ENCODE results near the gene TAF1. TPM values are rescaled to one million over a fixed set of nuclear protein-coding genes. Genes with fewer than 3 reads are reported as not detected.

Gene TAF1
- polyA plus RNA-seq, 1 of the 3 experiments (the other 2 are of a cell fraction): 25.0 TPM

DNA sequence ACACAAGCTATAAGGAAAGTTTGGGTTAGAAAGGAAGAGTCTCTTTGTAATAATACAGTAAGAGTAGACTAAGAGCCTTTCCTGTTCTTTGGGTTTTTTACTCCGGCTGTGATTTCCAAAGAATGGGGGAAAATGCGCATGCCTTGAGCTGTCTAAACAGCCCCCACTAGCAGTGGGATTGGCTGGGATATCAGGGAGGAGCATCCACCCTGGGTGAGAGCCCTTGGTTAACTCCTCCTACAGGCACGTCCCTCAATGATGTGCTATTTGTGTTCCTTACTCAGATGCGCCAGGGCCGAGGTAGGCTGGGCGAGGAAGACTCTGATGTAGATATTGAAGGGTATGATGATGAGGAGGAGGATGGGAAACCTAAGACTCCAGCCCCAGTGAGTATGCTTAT, 92.7 kb downstream of the TAF1 start:
- H3K4me2 ChIP-seq: no peak overlapping the region
- H3K36me3 ChIP-seq (replicated peaks in 1 of 2; ENCODE audit: control insufficient read depth in 1 of 2, insufficient read depth in 2 of 2, low read length in 1 of 2): peaks cover 71 to 90% of the 10 kb centered on the region in 2 experiments
- H3F3A ChIP-seq (replicated peaks; ENCODE audit: insufficient read depth): peaks cover 3% of the 10 kb centered on the region
- H3K27me3 ChIP-seq (ENCODE audit: insufficient read depth): no peaks in the 10 kb centered on the region
- H3K27ac ChIP-seq (ENCODE audit: low read depth in 2 of 2, low read length in 1 of 2): no peak overlapping the region
- no peaks in the 10 kb centered on the region for H4K20me1 ChIP-seq (ENCODE audit: insufficient read depth)
- H3K79me2 ChIP-seq (ENCODE audit: insufficient read depth): no peaks in the 10 kb centered on the region
- no peak overlapping the region for H3K4me3 ChIP-seq (ENCODE audit: low read depth in 2 of 2, low read length in 1 of 2)
- POLR2A ChIA-PET: no interaction called here
- H3K9ac ChIP-seq: no peak overlapping the region
- no peaks in the 10 kb centered on the region for H3K9me3 ChIP-seq
- WGBS (ENCODE audit: low lambda C conversion rate): 100% methylated on average over 6 of the region's 6 CpGs
- CTCF ChIA-PET: no interaction called here
- no peaks in the 10 kb centered on the region; a peak in 1 of 4 replicates for H3K4me1 ChIP-seq (ENCODE audit: control insufficient read depth in 1 of 2, insufficient read depth in 2 of 2, low read depth in 1 of 2, low read length in 1 of 2)
- DNase-seq: no peak
- TF ChIP-seq JUND (IDR thresholded peaks at IDR 0.05) (no peak), RFX5 (IDR thresholded peaks at IDR 0.05; ENCODE audit: low read length) (no peak), SMC3 (IDR thresholded peaks at IDR 0.05; ENCODE audit: low read depth, low read length) (no peak), YY1 (IDR thresholded peaks at IDR 0.05; ENCODE audit: low read depth) (no peak), FOXM1 (IDR thresholded peaks at IDR 0.05; ENCODE audit: low read depth) (no peak), GABPA (IDR thresholded peaks at IDR 0.05; ENCODE audit: low read depth) (no peak), MEF2A (IDR thresholded peaks at IDR 0.05; ENCODE audit: borderline replicate concordance, low read depth) (no peak), SIN3A (IDR thresholded peaks at IDR 0.05; ENCODE audit: borderline replicate concordance, low read depth, low read length) (no peak), RXRA (IDR thresholded peaks at IDR 0.05; ENCODE audit: borderline replicate concordance, low read depth) (no peak), NFIC (IDR thresholded peaks at IDR 0.05; ENCODE audit: borderline replicate concordance) (no peak), GATA2 (CRISPR knock-in tag; IDR thresholded peaks at IDR 0.05) (no peak), CHD2 (IDR thresholded peaks at IDR 0.05; ENCODE audit: low read length, partially characterized antibody) (no peak), NRF1 (IDR thresholded peaks at IDR 0.05; ENCODE audit: low read depth, low read length) (no peak), USF2 (IDR thresholded peaks at IDR 0.05; ENCODE audit: borderline replicate concordance, low read depth, low read length) (no peak)
- TF ChIP-seq, protein P1, sequence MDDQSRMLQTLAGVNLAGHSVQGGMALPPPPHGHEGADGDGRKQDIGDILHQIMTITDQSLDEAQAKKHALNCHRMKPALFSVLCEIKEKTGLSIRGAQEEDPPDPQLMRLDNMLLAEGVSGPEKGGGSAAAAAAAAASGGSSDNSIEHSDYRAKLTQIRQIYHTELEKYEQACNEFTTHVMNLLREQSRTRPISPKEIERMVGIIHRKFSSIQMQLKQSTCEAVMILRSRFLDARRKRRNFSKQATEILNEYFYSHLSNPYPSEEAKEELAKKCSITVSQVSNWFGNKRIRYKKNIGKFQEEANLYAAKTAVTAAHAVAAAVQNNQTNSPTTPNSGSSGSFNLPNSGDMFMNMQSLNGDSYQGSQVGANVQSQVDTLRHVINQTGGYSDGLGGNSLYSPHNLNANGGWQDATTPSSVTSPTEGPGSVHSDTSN (IDR thresholded peaks at IDR 0.05): no peak
- TF ChIP-seq, protein P2, sequence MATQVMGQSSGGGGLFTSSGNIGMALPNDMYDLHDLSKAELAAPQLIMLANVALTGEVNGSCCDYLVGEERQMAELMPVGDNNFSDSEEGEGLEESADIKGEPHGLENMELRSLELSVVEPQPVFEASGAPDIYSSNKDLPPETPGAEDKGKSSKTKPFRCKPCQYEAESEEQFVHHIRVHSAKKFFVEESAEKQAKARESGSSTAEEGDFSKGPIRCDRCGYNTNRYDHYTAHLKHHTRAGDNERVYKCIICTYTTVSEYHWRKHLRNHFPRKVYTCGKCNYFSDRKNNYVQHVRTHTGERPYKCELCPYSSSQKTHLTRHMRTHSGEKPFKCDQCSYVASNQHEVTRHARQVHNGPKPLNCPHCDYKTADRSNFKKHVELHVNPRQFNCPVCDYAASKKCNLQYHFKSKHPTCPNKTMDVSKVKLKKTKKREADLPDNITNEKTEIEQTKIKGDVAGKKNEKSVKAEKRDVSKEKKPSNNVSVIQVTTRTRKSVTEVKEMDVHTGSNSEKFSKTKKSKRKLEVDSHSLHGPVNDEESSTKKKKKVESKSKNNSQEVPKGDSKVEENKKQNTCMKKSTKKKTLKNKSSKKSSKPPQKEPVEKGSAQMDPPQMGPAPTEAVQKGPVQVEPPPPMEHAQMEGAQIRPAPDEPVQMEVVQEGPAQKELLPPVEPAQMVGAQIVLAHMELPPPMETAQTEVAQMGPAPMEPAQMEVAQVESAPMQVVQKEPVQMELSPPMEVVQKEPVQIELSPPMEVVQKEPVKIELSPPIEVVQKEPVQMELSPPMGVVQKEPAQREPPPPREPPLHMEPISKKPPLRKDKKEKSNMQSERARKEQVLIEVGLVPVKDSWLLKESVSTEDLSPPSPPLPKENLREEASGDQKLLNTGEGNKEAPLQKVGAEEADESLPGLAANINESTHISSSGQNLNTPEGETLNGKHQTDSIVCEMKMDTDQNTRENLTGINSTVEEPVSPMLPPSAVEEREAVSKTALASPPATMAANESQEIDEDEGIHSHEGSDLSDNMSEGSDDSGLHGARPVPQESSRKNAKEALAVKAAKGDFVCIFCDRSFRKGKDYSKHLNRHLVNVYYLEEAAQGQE (IDR thresholded peaks at IDR 0.05; ENCODE audit: low read depth, low read length): no peak
- TF ChIP-seq, protein P3, sequence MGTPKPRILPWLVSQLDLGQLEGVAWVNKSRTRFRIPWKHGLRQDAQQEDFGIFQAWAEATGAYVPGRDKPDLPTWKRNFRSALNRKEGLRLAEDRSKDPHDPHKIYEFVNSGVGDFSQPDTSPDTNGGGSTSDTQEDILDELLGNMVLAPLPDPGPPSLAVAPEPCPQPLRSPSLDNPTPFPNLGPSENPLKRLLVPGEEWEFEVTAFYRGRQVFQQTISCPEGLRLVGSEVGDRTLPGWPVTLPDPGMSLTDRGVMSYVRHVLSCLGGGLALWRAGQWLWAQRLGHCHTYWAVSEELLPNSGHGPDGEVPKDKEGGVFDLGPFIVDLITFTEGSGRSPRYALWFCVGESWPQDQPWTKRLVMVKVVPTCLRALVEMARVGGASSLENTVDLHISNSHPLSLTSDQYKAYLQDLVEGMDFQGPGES (IDR thresholded peaks at IDR 0.05; ENCODE audit: low read depth, low read length): no peak
- TF ChIP-seq, protein P4, sequence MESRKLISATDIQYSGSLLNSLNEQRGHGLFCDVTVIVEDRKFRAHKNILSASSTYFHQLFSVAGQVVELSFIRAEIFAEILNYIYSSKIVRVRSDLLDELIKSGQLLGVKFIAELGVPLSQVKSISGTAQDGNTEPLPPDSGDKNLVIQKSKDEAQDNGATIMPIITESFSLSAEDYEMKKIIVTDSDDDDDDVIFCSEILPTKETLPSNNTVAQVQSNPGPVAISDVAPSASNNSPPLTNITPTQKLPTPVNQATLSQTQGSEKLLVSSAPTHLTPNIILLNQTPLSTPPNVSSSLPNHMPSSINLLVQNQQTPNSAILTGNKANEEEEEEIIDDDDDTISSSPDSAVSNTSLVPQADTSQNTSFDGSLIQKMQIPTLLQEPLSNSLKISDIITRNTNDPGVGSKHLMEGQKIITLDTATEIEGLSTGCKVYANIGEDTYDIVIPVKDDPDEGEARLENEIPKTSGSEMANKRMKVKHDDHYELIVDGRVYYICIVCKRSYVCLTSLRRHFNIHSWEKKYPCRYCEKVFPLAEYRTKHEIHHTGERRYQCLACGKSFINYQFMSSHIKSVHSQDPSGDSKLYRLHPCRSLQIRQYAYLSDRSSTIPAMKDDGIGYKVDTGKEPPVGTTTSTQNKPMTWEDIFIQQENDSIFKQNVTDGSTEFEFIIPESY (IDR thresholded peaks at IDR 0.05; ENCODE audit: borderline replicate concordance, low read depth): no peak
- H2AFZ ChIP-seq (ENCODE audit: low read depth): no peak overlapping the region
- H3K9me2 ChIP-seq: no peaks in the 10 kb centered on the region
